ENCODE measurements around the gene UQCC2.

Gene UQCC2

GRCh38 chr6:33711140-33712129 lies at the start of gene UQCC2:
UQCC2 (minus strand) TSS chr6:33711700; CDS start chr6:33711686, 14 bp downstream.
- peak within 1 kb of the TSS; percentile 93 to 97 for H3K4me3 ChIP-seq (replicated peaks in 1 of 2; ENCODE audit: low read depth in 2 of 2, low read length in 2 of 2)
- DNase-seq (ENCODE audit: low read depth in 2 of 2), result peak; percentile 97 to 98
- peak; percentile 67 for TF ChIP-seq CTCF (IDR thresholded peaks at IDR 0.05; ENCODE audit: low read depth, low read length)

- no peak for TF ChIP-seq CTCF (IDR thresholded peaks at IDR 0.05; ENCODE audit: low read depth, low read length)
Measured at GRCh38 chr6:33759887-33760629, 48.6 kb upstream of the UQCC2 start.

GRCh38 chr6:33758815-33759216 lies 47.3 kb upstream of the UQCC2 start:
- DNase-seq (ENCODE audit: low read depth in 2 of 2), result no peak
- H3K4me3 ChIP-seq (replicated peaks in 1 of 2; ENCODE audit: low read depth in 2 of 2, low read length in 2 of 2), result no peak overlapping the region

More at GRCh38 chr6:33759887-33760629, 48.6 kb upstream of the UQCC2 start:
- no peak overlapping the region for H3K4me3 ChIP-seq (replicated peaks in 1 of 2; ENCODE audit: low read depth in 2 of 2, low read length in 2 of 2)
- DNase-seq (ENCODE audit: low read depth in 2 of 2), result no peak

GRCh38 chr6:33757906-33758305 lies 46.4 kb upstream of the UQCC2 start:
- no peak overlapping the region for H3K4me3 ChIP-seq (replicated peaks in 1 of 2; ENCODE audit: low read depth in 2 of 2, low read length in 2 of 2)
- DNase-seq (ENCODE audit: low read depth in 2 of 2), result no peak
- no peak for TF ChIP-seq CTCF (IDR thresholded peaks at IDR 0.05; ENCODE audit: low read depth, low read length)

More at GRCh38 chr6:33758815-33759216, 47.3 kb upstream of the UQCC2 start:
- TF ChIP-seq CTCF (IDR thresholded peaks at IDR 0.05; ENCODE audit: low read depth, low read length), result no peak

- no peak for TF ChIP-seq CTCF (IDR thresholded peaks at IDR 0.05; ENCODE audit: low read depth, low read length)
- no peak overlapping the region for H3K4me3 ChIP-seq (replicated peaks in 1 of 2; ENCODE audit: low read depth in 2 of 2, low read length in 2 of 2)
- no peak for DNase-seq (ENCODE audit: low read depth in 2 of 2)
Measured at GRCh38 chr6:33757113-33757512, 45.6 kb upstream of the UQCC2 start.

GRCh38 chr6:33756211-33756954 lies 44.9 kb upstream of the UQCC2 start:
- no peak overlapping the region for H3K4me3 ChIP-seq (replicated peaks in 1 of 2; ENCODE audit: low read depth in 2 of 2, low read length in 2 of 2)
- DNase-seq (ENCODE audit: low read depth in 2 of 2), result no peak
- no peak for TF ChIP-seq CTCF (IDR thresholded peaks at IDR 0.05; ENCODE audit: low read depth, low read length)

Measured in cardiac fibroblast (primary cell).